ENCODE measurements around the gene TREML1. TPM values are rescaled to one million over a fixed set of nuclear protein-coding genes. Genes with fewer than 3 reads are reported as not detected.

TREML1 gene
- total RNA-seq, 4 donors from 2014 or later, result not detected

DNA sequence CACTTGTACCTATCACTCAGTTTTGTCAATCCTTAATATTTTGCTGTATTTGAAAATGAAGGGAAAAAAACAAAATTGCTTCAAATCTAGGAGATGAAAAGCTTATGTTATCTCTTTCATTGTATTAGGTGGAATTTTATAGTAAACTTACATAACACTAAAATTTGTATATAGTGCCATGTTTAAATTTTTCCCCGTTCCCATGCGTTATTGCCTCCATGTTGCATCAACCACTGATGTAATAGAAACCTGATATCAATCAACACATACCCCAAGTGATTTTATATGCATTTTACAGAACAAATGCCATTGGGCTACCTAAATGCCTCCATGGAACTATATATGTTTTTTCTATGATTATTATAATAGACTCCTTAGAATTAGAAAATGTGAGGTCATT lies 23.5 kb upstream of the TREML1 start:
- no peak overlapping the region for H3K27ac ChIP-seq
- no peak for TF ChIP-seq POLR2A (IDR thresholded peaks at IDR 0.05)
- TF ChIP-seq, protein P1, sequence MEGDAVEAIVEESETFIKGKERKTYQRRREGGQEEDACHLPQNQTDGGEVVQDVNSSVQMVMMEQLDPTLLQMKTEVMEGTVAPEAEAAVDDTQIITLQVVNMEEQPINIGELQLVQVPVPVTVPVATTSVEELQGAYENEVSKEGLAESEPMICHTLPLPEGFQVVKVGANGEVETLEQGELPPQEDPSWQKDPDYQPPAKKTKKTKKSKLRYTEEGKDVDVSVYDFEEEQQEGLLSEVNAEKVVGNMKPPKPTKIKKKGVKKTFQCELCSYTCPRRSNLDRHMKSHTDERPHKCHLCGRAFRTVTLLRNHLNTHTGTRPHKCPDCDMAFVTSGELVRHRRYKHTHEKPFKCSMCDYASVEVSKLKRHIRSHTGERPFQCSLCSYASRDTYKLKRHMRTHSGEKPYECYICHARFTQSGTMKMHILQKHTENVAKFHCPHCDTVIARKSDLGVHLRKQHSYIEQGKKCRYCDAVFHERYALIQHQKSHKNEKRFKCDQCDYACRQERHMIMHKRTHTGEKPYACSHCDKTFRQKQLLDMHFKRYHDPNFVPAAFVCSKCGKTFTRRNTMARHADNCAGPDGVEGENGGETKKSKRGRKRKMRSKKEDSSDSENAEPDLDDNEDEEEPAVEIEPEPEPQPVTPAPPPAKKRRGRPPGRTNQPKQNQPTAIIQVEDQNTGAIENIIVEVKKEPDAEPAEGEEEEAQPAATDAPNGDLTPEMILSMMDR (IDR thresholded peaks at IDR 0.05), result no peak

DNA sequence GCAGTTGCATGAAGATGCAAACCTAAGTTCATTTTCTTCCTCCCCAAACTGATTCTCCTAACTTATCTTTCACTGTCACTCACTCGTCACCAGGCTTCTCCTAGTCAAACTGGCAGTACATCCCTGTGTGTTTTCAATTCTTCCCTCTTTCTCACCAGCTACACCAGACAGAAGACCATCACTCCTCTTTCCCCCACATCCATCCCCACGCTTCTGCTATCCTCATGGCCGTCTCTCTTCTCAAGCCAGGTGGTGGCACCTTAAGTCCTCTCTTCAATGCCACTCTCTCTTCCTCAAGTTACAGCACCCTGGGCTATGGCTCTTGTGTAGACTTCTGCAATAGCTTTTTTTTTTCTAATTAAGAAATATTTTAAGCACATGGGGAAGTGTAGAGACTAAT lies 23.1 kb upstream of the TREML1 start:
- intact Hi-C loops (cut with DNase I), result no loop called here
- DNase-seq, result no peak

More for the DNA sequence above, 23.5 kb upstream of the TREML1 start:
- peaks cover 0 to 8% of the 10 kb centered on the region in 2 donors for H3K4me1 ChIP-seq
- no peak for DNase-seq
- 96 to 97% methylated on average over 2 of the region's 2 CpGs for WGBS, 2 donors
- no peak overlapping the region for H3K4me3 ChIP-seq (replicated peaks in 1 of 3)
- intact Hi-C loops (cut with DNase I), result no loop called here
- no peaks in the 10 kb centered on the region for H3K9me3 ChIP-seq
- no peaks in the 10 kb centered on the region for H3K36me3 ChIP-seq
- no peaks in the 10 kb centered on the region for H3K27me3 ChIP-seq

DNA sequence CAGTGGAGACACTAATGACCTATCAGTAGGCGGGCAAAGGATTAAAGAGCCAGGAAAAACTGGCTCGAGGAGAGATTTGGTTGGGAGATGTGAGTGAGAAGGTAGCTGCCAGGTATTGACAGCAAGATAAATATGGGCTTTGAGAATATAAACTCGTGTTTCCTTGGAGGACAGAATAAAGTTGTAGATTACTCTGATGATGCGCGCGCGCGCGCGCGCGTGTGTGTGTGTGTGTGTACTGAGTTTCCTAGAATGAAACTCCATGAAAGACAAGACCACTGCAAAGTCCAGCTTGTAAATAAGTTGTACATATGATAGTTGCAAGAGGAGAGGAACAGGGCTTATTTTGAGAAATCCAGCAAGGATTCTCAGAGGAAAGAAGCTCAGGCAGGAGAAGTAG lies 22.0 kb upstream of the TREML1 start:
- WGBS, 2 donors, result 89 to 91% methylated on average over 12 of the region's 12 CpGs
- TF ChIP-seq, protein P1 (IDR thresholded peaks at IDR 0.05), result no peak
- TF ChIP-seq POLR2A (IDR thresholded peaks at IDR 0.05), result no peak
- H3K4me1 ChIP-seq, result no peaks in the 10 kb centered on the region
- no peaks in the 10 kb centered on the region for H3K9me3 ChIP-seq
- no peak for DNase-seq
- H3K4me3 ChIP-seq (replicated peaks in 1 of 3), result no peak overlapping the region
- no peak overlapping the region for H3K27ac ChIP-seq
- H3K27me3 ChIP-seq, result no peaks in the 10 kb centered on the region
- H3K36me3 ChIP-seq, result no peaks in the 10 kb centered on the region
- intact Hi-C loops (cut with DNase I), result no loop called here

More for the DNA sequence above, 23.1 kb upstream of the TREML1 start:
- TF ChIP-seq POLR2A (IDR thresholded peaks at IDR 0.05), result no peak
- TF ChIP-seq, protein P1 (IDR thresholded peaks at IDR 0.05), result no peak
- Histone ChIP-seq H3K36me3 (no peaks in the 10 kb centered on the region), H3K9me3 (no peaks in the 10 kb centered on the region), H3K4me1 (peaks cover 0 to 4% of the 10 kb centered on the region in 2 donors), H3K27me3 (no peaks in the 10 kb centered on the region), H3K4me3 (replicated peaks in 1 of 3) (no peak overlapping the region), H3K27ac (no peak overlapping the region)
- WGBS, 2 donors, result 84 to 89% methylated on average over 3 of the region's 3 CpGs

DNA sequence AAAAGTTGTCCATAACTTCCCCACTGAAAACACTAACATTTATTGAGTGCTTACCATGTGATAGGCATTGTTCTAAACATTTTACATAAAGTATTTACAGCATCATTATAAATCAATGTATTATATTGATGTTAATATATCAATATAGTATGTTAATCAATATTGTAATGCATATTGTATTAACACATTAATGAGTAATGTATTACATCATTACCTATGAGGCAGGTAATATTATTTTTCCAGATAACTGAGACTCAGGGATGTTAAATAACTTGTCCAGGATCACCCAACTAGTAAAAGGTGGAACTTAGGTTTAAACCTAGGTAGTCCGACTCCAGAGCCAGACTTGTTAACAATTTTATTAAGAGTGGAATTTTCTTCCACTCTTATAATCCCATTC lies 20.9 kb upstream of the TREML1 start:
- H3K4me3 ChIP-seq (replicated peaks in 1 of 3), result no peak overlapping the region
- DNase-seq, result no peak
- intact Hi-C loops (cut with DNase I), result no loop called here
- no peaks in the 10 kb centered on the region for H3K36me3 ChIP-seq
- WGBS, 2 donors, result 85 to 91% methylated on average over 1 of the region's 1 CpG
- no peaks in the 10 kb centered on the region for H3K4me1 ChIP-seq
- H3K9me3 ChIP-seq, result no peaks in the 10 kb centered on the region
- no peaks in the 10 kb centered on the region for H3K27me3 ChIP-seq
- no peak overlapping the region for H3K27ac ChIP-seq
- TF ChIP-seq, protein P1 (IDR thresholded peaks at IDR 0.05), result no peak
- TF ChIP-seq POLR2A (IDR thresholded peaks at IDR 0.05), result no peak

DNA sequence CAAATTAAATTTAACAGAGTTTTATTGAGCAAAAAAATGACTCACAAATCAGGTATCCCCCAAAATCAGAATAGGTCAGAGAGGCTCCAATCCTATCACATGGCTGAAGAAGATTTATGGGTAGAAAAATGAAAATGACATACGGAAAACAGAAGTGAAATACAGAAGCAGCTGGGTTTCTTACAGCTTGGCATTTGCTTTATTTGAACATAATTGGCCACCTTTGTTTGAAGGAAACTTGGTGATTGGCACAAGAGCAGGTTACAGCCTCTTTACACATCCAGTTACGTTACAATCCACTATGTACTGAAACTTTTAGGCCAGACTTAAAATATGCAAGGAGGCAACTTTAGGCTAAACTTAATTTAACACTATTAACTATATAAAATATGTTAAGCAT lies 20.5 kb upstream of the TREML1 start:
- no peaks in the 10 kb centered on the region for H3K27me3 ChIP-seq
- no peaks in the 10 kb centered on the region for H3K9me3 ChIP-seq
- DNase-seq, result no peak
- no peaks in the 10 kb centered on the region for H3K4me1 ChIP-seq
- TF ChIP-seq, protein P1 (IDR thresholded peaks at IDR 0.05), result no peak
- no peak for TF ChIP-seq POLR2A (IDR thresholded peaks at IDR 0.05)
- intact Hi-C loops (cut with DNase I), result no loop called here
- no peak overlapping the region for H3K27ac ChIP-seq
- WGBS, 2 donors, result 89 to 91% methylated on average over 2 of the region's 2 CpGs
- H3K4me3 ChIP-seq (replicated peaks in 1 of 3), result no peak overlapping the region
- no peaks in the 10 kb centered on the region for H3K36me3 ChIP-seq
